Measurements from ENCODE around the gene OXER1.

OXER1 gene

GRCh38 chr2:42767080-42767898, 3.4 kb upstream of the OXER1 start:
- Histone ChIP-seq H3K18ac (ENCODE audit: low read length) (peak overlapping the region; percentile 17), H2BK5ac (ENCODE audit: low read length) (peak overlapping the region; percentile 82), H3K4me1 (ENCODE audit: control insufficient read depth in 2 of 2, insufficient read depth in 1 of 2, low read depth in 1 of 2, low read length in 2 of 2) (no peaks in the 10 kb centered on the region), H3K4me3 (ENCODE audit: low read length in 2 of 2) (no peak overlapping the region), H3K27ac (replicated peaks; ENCODE audit: low read length) (no peak overlapping the region), H3K27me3 (ENCODE audit: control insufficient read depth in 3 of 3, insufficient read depth in 3 of 3, low read depth in 1 of 3, low read length in 3 of 3) (no peaks in the 10 kb centered on the region), H3K79me1 (ENCODE audit: low read depth, low read length) (peaks cover 2% of the 10 kb centered on the region), H4K91ac (ENCODE audit: low read depth, low read length, poor library complexity) (no peak overlapping the region), H3K23ac (ENCODE audit: low read depth, low read length, poor library complexity) (peak overlapping the region; percentile 65), H2AK5ac (ENCODE audit: low read depth, low read length) (no peak overlapping the region), H2BK12ac (ENCODE audit: low read length) (no peak overlapping the region), H3K9me3 (replicated peaks in 1 of 2; ENCODE audit: control insufficient read depth in 2 of 2, insufficient read depth in 1 of 2, low read depth in 1 of 2, low read length in 2 of 2) (no peaks in the 10 kb centered on the region), H2BK15ac (ENCODE audit: low read length) (no peak overlapping the region), H3K4ac (ENCODE audit: low read length) (peak overlapping the region; percentile 53), H3K14ac (ENCODE audit: low read length) (no peak overlapping the region), H3K36me3 (replicated peaks in 1 of 2; ENCODE audit: control insufficient read depth in 2 of 2, insufficient read depth in 2 of 2, low read length in 2 of 2) (no peaks in the 10 kb centered on the region), H3K4me2 (ENCODE audit: insufficient read depth, low read length, poor library complexity, severe bottlenecking) (no peak overlapping the region), H4K8ac (ENCODE audit: low read depth, low read length) (peak overlapping the region; percentile 3), H3K9ac (ENCODE audit: low read depth, low read length, poor library complexity) (peak overlapping the region; percentile 60), H2AFZ (ENCODE audit: low read length) (no peak overlapping the region), H2BK120ac (ENCODE audit: low read depth, low read length) (no peak overlapping the region)
- DNase-seq (ENCODE audit: low spot score): no peak
- no CpG with 5 or more reads among the region's 16 CpGs for WGBS, 2 donors (ENCODE audit: extremely low coverage in 2 of 2, insufficient read length in 2 of 2, insufficient replicate concordance in 1 of 2)

GRCh38 chr2:42765686-42766085, 1.8 kb upstream of the OXER1 start:
- DNase-seq (ENCODE audit: low spot score): no peak
- Histone ChIP-seq H2AFZ (ENCODE audit: low read length) (no peak overlapping the region), H3K4me1 (ENCODE audit: control insufficient read depth in 2 of 2, insufficient read depth in 1 of 2, low read depth in 1 of 2, low read length in 2 of 2) (no peaks in the 10 kb centered on the region), H2AK5ac (ENCODE audit: low read depth, low read length) (no peak overlapping the region), H3K36me3 (replicated peaks in 1 of 2; ENCODE audit: control insufficient read depth in 2 of 2, insufficient read depth in 2 of 2, low read length in 2 of 2) (no peaks in the 10 kb centered on the region), H2BK120ac (ENCODE audit: low read depth, low read length) (no peak overlapping the region), H3K14ac (ENCODE audit: low read length) (no peak overlapping the region), H2BK15ac (ENCODE audit: low read length) (no peak overlapping the region), H3K9me3 (replicated peaks in 1 of 2; ENCODE audit: control insufficient read depth in 2 of 2, insufficient read depth in 1 of 2, low read depth in 1 of 2, low read length in 2 of 2) (no peaks in the 10 kb centered on the region), H2BK5ac (ENCODE audit: low read length) (no peak overlapping the region), H3K79me1 (ENCODE audit: low read depth, low read length) (peaks cover 2% of the 10 kb centered on the region), H4K91ac (ENCODE audit: low read depth, low read length, poor library complexity) (no peak overlapping the region), H4K8ac (ENCODE audit: low read depth, low read length) (no peak overlapping the region), H3K4me3 (ENCODE audit: low read length in 2 of 2) (no peak overlapping the region), H3K18ac (ENCODE audit: low read length) (no peak overlapping the region), H3K4me2 (ENCODE audit: insufficient read depth, low read length, poor library complexity, severe bottlenecking) (no peak overlapping the region), H3K27ac (replicated peaks; ENCODE audit: low read length) (no peak overlapping the region), H3K9ac (ENCODE audit: low read depth, low read length, poor library complexity) (no peak overlapping the region), H2BK12ac (ENCODE audit: low read length) (no peak overlapping the region), H3K4ac (ENCODE audit: low read length) (no peak overlapping the region), H3K27me3 (ENCODE audit: control insufficient read depth in 3 of 3, insufficient read depth in 3 of 3, low read depth in 1 of 3, low read length in 3 of 3) (no peaks in the 10 kb centered on the region), H3K23ac (ENCODE audit: low read depth, low read length, poor library complexity) (no peak overlapping the region)
- no CpG with 5 or more reads among the region's 9 CpGs for WGBS, 2 donors (ENCODE audit: extremely low coverage in 2 of 2, insufficient read length in 2 of 2, insufficient replicate concordance in 1 of 2)

- Histone ChIP-seq H2BK15ac (ENCODE audit: low read length) (no peak overlapping the region), H2BK120ac (ENCODE audit: low read depth, low read length) (no peak overlapping the region)
Observed at GRCh38 chr2:42764901-42765300, 966 bp upstream of the OXER1 start.

DNA sequence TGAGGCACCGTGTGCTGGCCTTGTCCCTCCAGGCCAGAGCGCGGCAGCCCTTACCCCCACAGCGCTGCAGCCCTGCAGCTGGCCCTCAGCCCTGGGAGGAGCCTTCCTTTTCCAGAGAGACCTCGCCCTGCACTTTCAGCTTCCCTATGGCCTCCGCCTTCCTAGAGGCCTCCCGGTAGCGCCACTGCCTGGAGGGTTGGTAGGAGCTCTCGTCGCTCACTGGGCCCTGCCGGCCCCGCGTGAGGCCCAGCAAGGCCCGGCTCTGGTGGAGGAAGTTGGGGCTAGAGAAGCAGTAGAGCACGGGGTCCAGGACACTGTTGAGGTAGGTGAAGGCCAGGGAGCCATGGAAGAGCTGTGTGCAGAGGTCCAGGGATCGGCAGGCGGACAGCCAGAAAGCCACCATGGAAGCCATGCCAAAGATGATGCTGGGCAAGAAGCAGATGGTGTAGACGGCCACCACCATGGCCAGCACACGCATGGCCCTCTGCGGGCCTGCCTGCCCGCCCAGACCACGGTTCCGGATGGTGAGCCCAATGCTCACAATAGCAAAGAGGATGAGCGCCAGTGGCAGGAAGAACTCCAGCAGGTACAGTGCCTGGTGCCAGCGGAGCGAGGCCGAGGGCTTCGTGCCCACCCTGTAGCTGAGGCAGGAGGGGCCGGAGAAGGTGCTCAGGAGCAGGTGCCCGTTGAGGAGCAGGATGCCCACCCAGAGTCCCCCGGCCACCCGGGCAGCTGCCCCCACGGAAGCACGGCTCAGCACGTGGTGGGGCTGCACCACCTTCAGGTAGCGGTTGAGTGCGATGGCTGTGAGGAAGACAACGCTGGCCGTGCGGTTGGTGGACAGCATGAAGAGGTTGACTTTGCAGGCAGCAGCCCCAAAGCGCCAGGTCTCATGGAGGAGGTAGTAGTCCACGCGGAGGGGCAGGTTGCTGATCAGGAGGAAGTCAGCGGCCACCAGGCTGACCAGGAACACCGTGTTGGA, 821 bp downstream of the OXER1 start:
- no peak overlapping the region for H2AK5ac ChIP-seq (ENCODE audit: low read depth, low read length)
- H3K79me1 ChIP-seq (ENCODE audit: low read depth, low read length): peaks cover 2% of the 10 kb centered on the region
- no peak overlapping the region for H3K4ac ChIP-seq (ENCODE audit: low read length)
- H2BK15ac ChIP-seq (ENCODE audit: low read length): no peak overlapping the region
- peak overlapping the region; percentile 30 for H3K9ac ChIP-seq (ENCODE audit: low read depth, low read length, poor library complexity)
- H4K91ac ChIP-seq (ENCODE audit: low read depth, low read length, poor library complexity): no peak overlapping the region
- peak overlapping the region; percentile 75 for H4K8ac ChIP-seq (ENCODE audit: low read depth, low read length)
- H3K4me2 ChIP-seq (ENCODE audit: insufficient read depth, low read length, poor library complexity, severe bottlenecking): no peak overlapping the region
- H2AFZ ChIP-seq (ENCODE audit: low read length): no peak overlapping the region
- H3K14ac ChIP-seq (ENCODE audit: low read length): peak overlapping the region; percentile 47
- peak overlapping the region; percentile 92 for H3K23ac ChIP-seq (ENCODE audit: low read depth, low read length, poor library complexity)
- no peaks in the 10 kb centered on the region for H3K4me1 ChIP-seq (ENCODE audit: control insufficient read depth in 2 of 2, insufficient read depth in 1 of 2, low read depth in 1 of 2, low read length in 2 of 2)
- peaks cover 0 to 2% of the 10 kb centered on the region in 2 donors for H3K9me3 ChIP-seq (replicated peaks in 1 of 2; ENCODE audit: control insufficient read depth in 2 of 2, insufficient read depth in 1 of 2, low read depth in 1 of 2, low read length in 2 of 2)
- peaks cover 0 to 2% of the 10 kb centered on the region in 2 donors for H3K36me3 ChIP-seq (replicated peaks in 1 of 2; ENCODE audit: control insufficient read depth in 2 of 2, insufficient read depth in 2 of 2, low read length in 2 of 2)
- no peaks in the 10 kb centered on the region for H3K27me3 ChIP-seq (ENCODE audit: control insufficient read depth in 3 of 3, insufficient read depth in 3 of 3, low read depth in 1 of 3, low read length in 3 of 3)
- no peak for DNase-seq (ENCODE audit: low spot score)
- no peak overlapping the region for H3K4me3 ChIP-seq (ENCODE audit: low read length in 2 of 2)
- H2BK120ac ChIP-seq (ENCODE audit: low read depth, low read length): no peak overlapping the region
- WGBS, 2 donors (ENCODE audit: extremely low coverage in 2 of 2, insufficient read length in 2 of 2, insufficient replicate concordance in 1 of 2): no CpG with 5 or more reads among the region's 45 CpGs
- peak overlapping the region; percentile 35 for H3K18ac ChIP-seq (ENCODE audit: low read length)
- no peak overlapping the region for H3K27ac ChIP-seq (replicated peaks; ENCODE audit: low read length)
- no peak overlapping the region for H2BK5ac ChIP-seq (ENCODE audit: low read length)
- no peak overlapping the region for H2BK12ac ChIP-seq (ENCODE audit: low read length)

More at GRCh38 chr2:42764901-42765300, 966 bp upstream of the OXER1 start:
- Histone ChIP-seq H3K4me3 (ENCODE audit: low read length in 2 of 2) (no peak overlapping the region), H2AFZ (ENCODE audit: low read length) (no peak overlapping the region), H3K23ac (ENCODE audit: low read depth, low read length, poor library complexity) (peak overlapping the region; percentile 68), H3K79me1 (ENCODE audit: low read depth, low read length) (peaks cover 2% of the 10 kb centered on the region), H3K4ac (ENCODE audit: low read length) (no peak overlapping the region), H4K91ac (ENCODE audit: low read depth, low read length, poor library complexity) (no peak overlapping the region), H3K9ac (ENCODE audit: low read depth, low read length, poor library complexity) (no peak overlapping the region), H2BK12ac (ENCODE audit: low read length) (no peak overlapping the region), H3K4me1 (ENCODE audit: control insufficient read depth in 2 of 2, insufficient read depth in 1 of 2, low read depth in 1 of 2, low read length in 2 of 2) (no peaks in the 10 kb centered on the region), H3K27me3 (ENCODE audit: control insufficient read depth in 3 of 3, insufficient read depth in 3 of 3, low read depth in 1 of 3, low read length in 3 of 3) (no peaks in the 10 kb centered on the region), H3K9me3 (replicated peaks in 1 of 2; ENCODE audit: control insufficient read depth in 2 of 2, insufficient read depth in 1 of 2, low read depth in 1 of 2, low read length in 2 of 2) (no peaks in the 10 kb centered on the region), H3K27ac (replicated peaks; ENCODE audit: low read length) (no peak overlapping the region), H3K4me2 (ENCODE audit: insufficient read depth, low read length, poor library complexity, severe bottlenecking) (no peak overlapping the region), H2AK5ac (ENCODE audit: low read depth, low read length) (no peak overlapping the region), H4K8ac (ENCODE audit: low read depth, low read length) (peak overlapping the region; percentile 77), H2BK5ac (ENCODE audit: low read length) (peak overlapping the region; percentile 59), H3K36me3 (replicated peaks in 1 of 2; ENCODE audit: control insufficient read depth in 2 of 2, insufficient read depth in 2 of 2, low read length in 2 of 2) (no peaks in the 10 kb centered on the region), H3K14ac (ENCODE audit: low read length) (no peak overlapping the region), H3K18ac (ENCODE audit: low read length) (peak overlapping the region; percentile 73)
- WGBS, 2 donors (ENCODE audit: extremely low coverage in 2 of 2, insufficient read length in 2 of 2, insufficient replicate concordance in 1 of 2): no CpG with 5 or more reads among the region's 2 CpGs
- no peak for DNase-seq (ENCODE audit: low spot score)

Data from neuronal stem cell (in vitro differentiated cells).